HG03159 (cell line): ENCODE data around the gene FRY.

Experiments
- ATAC-seq: cut with Tn5 transposase; IDR thresholded peaks from one replicate; pipeline ENCODE4 v1.9.1; 2021; ENCODE audit warnings: mild to moderate bottlenecking, moderate library complexity; ENCODE audit not compliant: unreplicated experiment

The FRY gene

GRCh38 chr13:32164622-32165268 lies 133.2 kb downstream of the FRY start:
- peak; percentile 63 for ATAC-seq

- ATAC-seq: no peak
Observed at GRCh38 chr13:32165796-32166195, 134.2 kb downstream of the FRY start.

- no peak for ATAC-seq
Observed at GRCh38 chr13:32168131-32168530, 136.6 kb downstream of the FRY start.

GRCh38 chr13:32170841-32171240 lies 139.3 kb downstream of the FRY start:
- no peak for ATAC-seq

GRCh38 chr13:32173881-32174280 lies 142.3 kb downstream of the FRY start:
- no peak for ATAC-seq

- ATAC-seq: no peak
Observed at GRCh38 chr13:32174366-32174765, 142.8 kb downstream of the FRY start.

- no peak for ATAC-seq
Observed at GRCh38 chr13:32175307-32175706, 143.7 kb downstream of the FRY start.

GRCh38 chr13:32175943-32176342 lies 144.4 kb downstream of the FRY start:
- ATAC-seq: no peak

GRCh38 chr13:32176696-32177095 lies 145.1 kb downstream of the FRY start:
- ATAC-seq: no peak

- ATAC-seq: no peak
Observed at GRCh38 chr13:32178763-32179162, 147.2 kb downstream of the FRY start.

- ATAC-seq: no peak
Observed at GRCh38 chr13:32179708-32180107, 148.1 kb downstream of the FRY start.

- ATAC-seq: no peak
Observed at GRCh38 chr13:32187651-32188050, 156.1 kb downstream of the FRY start.

GRCh38 chr13:32191452-32191998 lies 160.0 kb downstream of the FRY start:
- no peak for ATAC-seq

GRCh38 chr13:32195713-32196112 lies 164.1 kb downstream of the FRY start:
- no peak for ATAC-seq

- ATAC-seq: no peak
Observed at GRCh38 chr13:32199168-32199567, 167.6 kb downstream of the FRY start.

- ATAC-seq: no peak
Observed at GRCh38 chr13:32200741-32201140, 169.2 kb downstream of the FRY start.

GRCh38 chr13:32201809-32202208 lies 170.2 kb downstream of the FRY start:
- no peak for ATAC-seq

GRCh38 chr13:32202268-32202667 lies 170.7 kb downstream of the FRY start:
- no peak for ATAC-seq

GRCh38 chr13:32203221-32203620 lies 171.6 kb downstream of the FRY start:
- no peak for ATAC-seq

GRCh38 chr13:32203736-32204135 lies 172.2 kb downstream of the FRY start:
- no peak for ATAC-seq

- ATAC-seq: no peak
Observed at GRCh38 chr13:32205431-32206096, 174.0 kb downstream of the FRY start.

GRCh38 chr13:32206097-32206740 lies 174.6 kb downstream of the FRY start:
- ATAC-seq: no peak
